ENCODE measurements around the gene ADPGK.

Gene ADPGK

DNA sequence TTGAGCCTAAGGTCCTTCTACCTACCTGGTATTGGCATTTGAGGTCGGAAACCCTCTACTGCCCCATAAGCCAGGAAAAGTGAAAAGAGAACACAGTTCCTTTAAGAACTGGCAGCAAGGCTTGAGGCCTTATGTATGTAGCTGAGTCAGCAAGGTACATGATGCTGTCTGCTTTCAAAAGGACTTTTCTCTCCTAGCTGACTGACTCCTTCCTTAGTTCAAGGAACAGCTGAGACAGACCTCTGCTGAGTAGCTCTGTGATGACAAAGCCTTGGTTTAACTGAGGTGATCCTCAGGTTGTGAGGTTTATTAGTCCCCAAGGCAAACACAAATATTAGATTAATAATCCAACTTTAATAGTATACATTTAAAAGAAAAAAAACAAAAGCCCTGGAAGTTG, 45.8 kb downstream of the ADPGK start:
- TF ChIP-seq, protein P1, sequence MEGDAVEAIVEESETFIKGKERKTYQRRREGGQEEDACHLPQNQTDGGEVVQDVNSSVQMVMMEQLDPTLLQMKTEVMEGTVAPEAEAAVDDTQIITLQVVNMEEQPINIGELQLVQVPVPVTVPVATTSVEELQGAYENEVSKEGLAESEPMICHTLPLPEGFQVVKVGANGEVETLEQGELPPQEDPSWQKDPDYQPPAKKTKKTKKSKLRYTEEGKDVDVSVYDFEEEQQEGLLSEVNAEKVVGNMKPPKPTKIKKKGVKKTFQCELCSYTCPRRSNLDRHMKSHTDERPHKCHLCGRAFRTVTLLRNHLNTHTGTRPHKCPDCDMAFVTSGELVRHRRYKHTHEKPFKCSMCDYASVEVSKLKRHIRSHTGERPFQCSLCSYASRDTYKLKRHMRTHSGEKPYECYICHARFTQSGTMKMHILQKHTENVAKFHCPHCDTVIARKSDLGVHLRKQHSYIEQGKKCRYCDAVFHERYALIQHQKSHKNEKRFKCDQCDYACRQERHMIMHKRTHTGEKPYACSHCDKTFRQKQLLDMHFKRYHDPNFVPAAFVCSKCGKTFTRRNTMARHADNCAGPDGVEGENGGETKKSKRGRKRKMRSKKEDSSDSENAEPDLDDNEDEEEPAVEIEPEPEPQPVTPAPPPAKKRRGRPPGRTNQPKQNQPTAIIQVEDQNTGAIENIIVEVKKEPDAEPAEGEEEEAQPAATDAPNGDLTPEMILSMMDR (IDR thresholded peaks at IDR 0.05; ENCODE audit: extremely low read depth, insufficient read depth, missing control alignments) = no peak
- in situ Hi-C loops (cut with MboI; ENCODE audit: low pct_unique_long_range_greater_than_20kb, low sequenced_read_pairs, unreplicated experiment) = no loop called here
- no peak for DNase-seq (ENCODE audit: low spot score)

GRCh38 chr15:72737061-72737460, 46.5 kb downstream of the ADPGK start:
- TF ChIP-seq, protein P1 (IDR thresholded peaks at IDR 0.05; ENCODE audit: extremely low read depth, insufficient read depth, missing control alignments) = no peak
- in situ Hi-C loops (cut with MboI; ENCODE audit: low pct_unique_long_range_greater_than_20kb, low sequenced_read_pairs, unreplicated experiment) = no loop called here
- no peak for DNase-seq (ENCODE audit: low spot score)

DNA sequence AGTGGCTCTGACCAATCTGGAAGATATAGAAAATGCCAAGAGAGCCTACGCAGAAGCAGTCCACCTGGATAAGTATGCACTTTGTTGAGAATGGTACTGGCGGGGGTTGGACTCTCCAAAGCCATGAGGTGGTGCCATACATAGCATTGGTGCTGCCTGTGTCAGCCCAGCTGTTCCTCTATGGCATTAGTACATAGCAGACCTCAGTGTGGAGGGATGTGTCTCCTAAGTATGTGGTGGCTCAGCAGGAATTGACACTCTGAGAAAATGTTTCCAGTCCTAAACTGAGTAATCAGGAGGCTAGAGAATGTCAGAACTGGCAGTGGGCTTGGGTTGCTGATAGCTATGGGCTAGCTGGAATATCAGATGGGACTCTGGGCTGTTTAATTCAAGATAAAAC, 48.4 kb downstream of the ADPGK start:
- TF ChIP-seq, protein P1 (IDR thresholded peaks at IDR 0.05; ENCODE audit: extremely low read depth, insufficient read depth, missing control alignments) = no peak
- no peak for DNase-seq (ENCODE audit: low spot score)
- in situ Hi-C loops (cut with MboI; ENCODE audit: low pct_unique_long_range_greater_than_20kb, low sequenced_read_pairs, unreplicated experiment) = no loop called here

GRCh38 chr15:72733941-72734738, 49.4 kb downstream of the ADPGK start:
- in situ Hi-C loops (cut with MboI; ENCODE audit: low pct_unique_long_range_greater_than_20kb, low sequenced_read_pairs, unreplicated experiment) = no loop called here
- TF ChIP-seq, protein P1 (IDR thresholded peaks at IDR 0.05; ENCODE audit: extremely low read depth, insufficient read depth, missing control alignments) = no peak
- no peak for DNase-seq (ENCODE audit: low spot score)

GRCh38 chr15:72732516-72732915, 51.0 kb downstream of the ADPGK start:
- in situ Hi-C loops (cut with MboI; ENCODE audit: low pct_unique_long_range_greater_than_20kb, low sequenced_read_pairs, unreplicated experiment) = no loop called here
- TF ChIP-seq, protein P1 (IDR thresholded peaks at IDR 0.05; ENCODE audit: extremely low read depth, insufficient read depth, missing control alignments) = no peak
- no peak for DNase-seq (ENCODE audit: low spot score)

- in situ Hi-C loops (cut with MboI; ENCODE audit: low pct_unique_long_range_greater_than_20kb, low sequenced_read_pairs, unreplicated experiment) = no loop called here
- no peak for DNase-seq (ENCODE audit: low spot score)
- TF ChIP-seq, protein P1 (IDR thresholded peaks at IDR 0.05; ENCODE audit: extremely low read depth, insufficient read depth, missing control alignments) = no peak
Measured at GRCh38 chr15:72732086-72732485, 51.5 kb downstream of the ADPGK start.
